Activated T-cell treated with anti-CD3 and anti-CD28 coated beads for 1 hour (primary cell): Measurements from ENCODE around the gene DMRTC2.

Experiments
- DNase-seq: peaks from one replicate; pipeline ENCODE4 v3.0.0-alpha.2; 2020; ENCODE audit warnings: low read depth

DMRTC2 gene

DNA sequence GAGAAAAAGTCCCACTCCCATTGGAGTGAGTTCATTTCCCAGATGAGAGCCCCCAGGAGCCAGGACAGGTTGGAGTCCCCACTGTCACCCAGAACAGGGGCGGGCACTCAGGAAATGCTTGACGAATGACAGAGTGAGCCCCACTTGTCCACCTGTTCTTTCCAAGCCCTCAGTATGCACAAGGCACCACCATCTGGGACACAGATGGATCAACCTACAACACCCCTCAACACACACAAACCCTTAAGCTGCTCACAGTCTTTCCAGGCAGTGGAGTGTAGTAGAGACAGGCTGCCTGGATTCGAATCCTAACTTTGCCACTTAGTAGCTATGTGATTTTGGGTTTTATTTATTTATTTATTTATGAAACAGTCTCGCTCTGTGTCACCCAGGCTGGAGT, 46.1 kb downstream of the DMRTC2 start:
- DNase-seq, result no peak

DNA sequence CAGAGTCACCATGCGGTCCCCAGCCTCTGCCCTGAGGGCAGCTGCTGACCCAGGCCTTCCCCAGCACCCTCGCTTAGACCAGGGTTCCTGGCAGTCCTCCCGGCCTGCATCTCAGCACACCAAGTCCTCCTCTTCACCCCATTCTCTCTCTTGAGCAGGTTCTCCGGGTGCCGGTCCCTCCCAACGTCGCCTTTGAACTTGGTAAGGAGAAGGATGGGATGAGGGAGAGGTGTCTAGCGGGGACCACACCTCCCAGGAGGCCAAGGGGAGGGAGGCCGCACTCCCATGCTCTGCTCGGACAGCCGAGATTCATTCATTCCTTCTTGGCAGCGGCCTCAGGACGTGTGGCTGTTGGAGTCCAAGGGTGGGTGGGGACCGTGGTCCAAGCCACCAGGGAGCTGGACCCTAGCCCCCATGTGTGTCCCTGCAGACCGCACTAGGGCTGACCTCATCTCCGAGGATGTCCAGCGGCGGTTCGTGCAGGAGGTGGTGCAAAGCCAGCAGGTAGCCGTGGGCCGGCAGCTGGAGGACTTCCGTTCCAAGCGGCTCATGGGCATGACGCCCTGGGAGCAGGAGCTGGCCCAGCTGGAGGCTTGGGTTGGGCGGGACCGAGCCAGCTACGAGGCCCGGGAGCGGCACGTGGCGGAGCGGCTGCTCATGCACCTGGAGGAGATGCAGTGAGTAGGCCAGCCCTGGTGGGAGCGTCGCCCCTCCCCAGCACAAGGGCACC, 47.5 kb downstream of the DMRTC2 start:
- no peak for DNase-seq

DNA sequence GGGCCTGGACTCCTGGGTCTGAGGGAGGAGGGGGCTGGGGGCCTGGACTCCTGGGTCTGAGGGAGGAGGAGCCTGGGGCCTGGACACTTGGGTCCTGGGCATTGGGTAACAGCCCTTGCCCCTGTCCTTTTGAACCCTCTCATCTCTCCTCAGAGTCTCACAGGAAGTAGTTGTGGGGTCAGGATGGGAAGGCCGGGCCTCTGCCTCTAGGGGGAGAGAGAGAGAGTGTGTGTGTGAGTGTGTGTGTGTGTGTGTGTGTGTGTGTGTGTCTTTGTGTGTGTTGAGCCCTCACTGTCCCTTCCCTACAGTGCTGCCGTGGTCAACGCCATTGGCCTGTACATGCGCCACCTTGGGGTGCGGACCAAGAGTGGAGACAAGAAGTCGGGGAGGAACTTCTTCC, 49.1 kb downstream of the DMRTC2 start:
- DNase-seq, result no peak

DNA sequence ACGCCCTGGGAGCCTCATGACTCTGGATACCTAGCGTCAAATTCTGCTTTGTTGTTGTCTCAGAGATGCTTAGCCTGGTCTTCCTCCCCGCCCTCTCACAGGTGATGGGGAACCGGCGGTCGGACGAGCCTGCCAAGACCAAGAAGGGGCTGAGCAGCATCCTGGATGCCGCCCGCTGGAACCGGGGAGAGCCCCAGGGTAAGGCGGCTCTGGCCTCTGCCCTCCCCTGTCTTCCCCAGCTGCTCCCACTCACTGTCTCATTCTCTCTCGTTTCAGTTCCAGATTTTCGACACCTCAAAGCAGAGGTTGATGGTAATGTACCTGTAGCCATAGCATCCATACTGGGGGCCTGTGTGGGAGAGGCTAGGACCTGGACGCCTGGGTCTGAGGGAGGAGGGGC, 49.5 kb downstream of the DMRTC2 start:
- DNase-seq, result no peak

DNA sequence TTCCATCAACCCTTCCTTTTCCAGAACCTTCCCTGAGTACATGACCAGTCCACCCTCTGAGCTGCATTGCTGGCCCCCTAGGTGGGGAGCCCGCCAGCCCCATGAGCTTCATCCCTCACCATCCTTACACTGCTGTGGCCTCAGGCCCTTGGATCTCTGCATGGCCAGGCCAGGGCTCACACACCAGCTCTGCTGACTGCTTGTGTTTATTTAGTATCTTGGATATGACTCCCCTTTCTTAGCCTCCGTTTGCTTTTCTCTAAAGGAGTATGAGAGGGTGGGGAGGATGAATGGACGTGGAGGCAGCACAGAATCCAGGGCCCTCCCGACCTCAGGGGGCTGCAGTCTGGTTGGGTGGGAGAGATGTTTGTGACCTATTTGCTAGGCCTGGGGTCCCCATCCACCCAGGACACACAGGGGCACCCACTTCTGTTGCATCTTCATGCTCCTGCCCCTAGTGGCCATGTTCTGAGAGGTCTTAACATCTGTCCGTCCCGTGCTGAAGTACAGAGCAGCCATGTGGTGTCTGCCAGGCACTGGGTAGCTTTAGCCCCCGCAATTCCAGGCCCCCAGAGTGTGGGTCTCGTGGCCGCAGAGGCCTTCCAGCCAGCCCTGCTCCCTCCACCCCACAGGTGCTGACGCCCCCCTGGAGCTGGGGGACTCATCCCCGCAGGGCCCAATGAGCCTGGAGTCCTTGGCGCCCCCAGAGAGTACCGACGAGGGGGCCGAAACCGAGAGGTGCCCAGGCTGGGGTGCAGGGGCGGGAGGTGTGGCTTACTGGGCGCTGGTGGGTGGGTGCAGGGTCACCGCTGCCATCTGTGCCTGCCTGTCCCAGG, 51.1 kb downstream of the DMRTC2 start:
- DNase-seq, result no peak

DNA sequence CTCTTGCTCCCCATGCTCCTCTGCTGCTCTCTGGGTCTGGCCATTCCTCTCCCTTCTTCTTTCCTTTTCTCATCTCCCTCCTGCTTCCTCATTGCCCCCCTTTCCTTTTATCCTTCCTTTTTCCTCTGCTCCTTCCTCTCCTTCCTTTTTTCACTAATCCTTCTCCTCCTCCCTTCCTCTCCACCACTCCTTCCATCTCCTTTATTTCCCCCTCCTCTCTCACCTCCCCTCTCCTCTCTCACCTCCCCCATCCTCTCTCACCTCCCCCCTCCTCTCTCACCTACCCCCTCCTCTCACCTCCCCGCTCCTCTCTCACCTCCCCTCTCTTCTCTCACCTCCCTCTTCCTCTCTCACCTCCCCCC, 51.7 kb downstream of the DMRTC2 start:
- DNase-seq, result no peak

DNA sequence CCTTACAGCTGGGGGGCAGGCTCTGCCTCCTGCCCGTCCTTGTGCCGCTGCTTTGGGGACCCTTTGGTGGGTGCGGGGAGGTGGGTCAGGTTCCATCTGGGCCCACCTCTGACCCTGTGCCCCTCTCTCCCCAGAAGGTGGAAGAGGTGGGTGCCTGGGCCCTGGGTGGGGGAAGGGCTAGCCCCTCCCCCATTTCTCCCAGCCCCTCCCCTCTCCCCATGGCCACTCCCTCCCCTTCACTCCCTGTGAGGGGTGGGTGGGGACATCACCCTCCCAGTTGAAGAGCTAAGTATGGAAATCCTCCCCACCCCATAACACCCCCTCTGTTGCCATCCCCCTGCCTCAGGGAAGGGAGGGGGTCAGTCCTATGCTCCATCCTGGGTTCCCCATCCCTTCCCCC, 52.3 kb downstream of the DMRTC2 start:
- no peak for DNase-seq

DNA sequence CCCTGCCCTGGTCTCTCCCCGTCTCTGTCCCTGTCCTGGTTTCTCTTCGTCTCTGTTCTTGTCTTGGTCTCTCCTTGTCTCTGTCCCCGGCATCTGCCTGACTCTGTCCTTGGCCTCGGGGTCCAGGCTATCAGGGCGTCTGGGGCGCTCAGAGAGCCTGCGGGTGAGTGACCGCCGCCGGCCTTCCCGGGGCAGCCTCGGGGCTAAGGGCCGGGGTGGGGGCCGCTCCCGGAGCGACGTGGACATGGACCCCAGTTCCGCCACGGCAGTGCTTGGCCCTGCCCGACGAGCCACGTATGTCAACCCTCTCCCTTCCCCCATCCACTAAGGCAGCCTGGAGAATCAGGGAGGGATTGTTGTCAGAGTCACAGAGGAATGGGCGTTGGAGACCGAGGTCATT, 53.0 kb downstream of the DMRTC2 start:
- no peak for DNase-seq

DNA sequence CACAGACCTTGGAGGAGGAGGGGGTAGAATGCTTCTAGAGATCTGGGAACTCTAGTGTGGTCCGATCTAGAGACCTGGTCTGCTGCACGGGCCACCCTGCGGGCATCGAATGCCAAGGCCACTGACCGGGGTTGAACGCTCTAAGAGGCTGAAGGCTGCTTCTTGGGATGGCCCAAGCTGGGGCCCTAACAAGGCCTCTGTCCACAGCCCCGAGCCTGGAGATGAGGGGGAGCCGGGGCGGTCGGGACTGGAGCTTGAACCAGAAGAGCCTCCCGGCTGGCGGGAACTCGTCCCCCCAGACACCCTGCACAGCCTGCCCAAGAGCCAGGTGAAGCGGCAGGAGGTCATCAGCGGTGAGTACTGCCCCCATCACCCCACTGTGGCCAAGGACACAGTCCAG, 53.4 kb downstream of the DMRTC2 start:
- DNase-seq, result no peak
